Stimulated activated CD4-positive, alpha-beta T cell treated with anti-CD3 and anti-CD28 coated beads, Interleukin-15, amount 100 ng/mL, for 1 hour (primary cell): ENCODE measurements around the gene HES2.
"Not testable (repeated sequence)": the region's sequence is repeated elsewhere in the genome, so short reads cannot be mapped to it uniquely, and the experiment has no call there.

ENCODE experiments used
- DNase-seq, 2 donors: peaks; one replicate each; pipeline ENCODE4 v3.0.0-alpha.2; 2020; ENCODE audit warnings: low read depth in 1 of 2, low spot score in 1 of 2

HES2 gene

GRCh38 chr1:6454856-6455751, 35.4 kb upstream of the HES2 start:
- peak in 1 of 2 donors; percentile 27 for DNase-seq

GRCh38 chr1:6453895-6454855, 34.5 kb upstream of the HES2 start:
- DNase-seq: not testable (repeated sequence)

GRCh38 chr1:6450943-6451373, 31.2 kb upstream of the HES2 start:
- DNase-seq: no peak

- not testable (repeated sequence) for DNase-seq
These were observed 30.8 kb upstream of the HES2 start for GRCh38 chr1:6450486-6450885.

GRCh38 chr1:6450005-6450450, 30.3 kb upstream of the HES2 start:
- DNase-seq: no peak

- DNase-seq: no peak
These were observed 29.3 kb upstream of the HES2 start for GRCh38 chr1:6448749-6449631.

GRCh38 chr1:6447818-6448748, 28.4 kb upstream of the HES2 start:
- DNase-seq: no peak

- no peak for DNase-seq
These were observed 27.5 kb upstream of the HES2 start for GRCh38 chr1:6447016-6447817.

GRCh38 chr1:6446665-6447015, 26.9 kb upstream of the HES2 start:
- DNase-seq: no peak

GRCh38 chr1:6445929-6446328, 26.2 kb upstream of the HES2 start:
- DNase-seq: not testable (repeated sequence)

- DNase-seq: no peak
These were observed 25.5 kb upstream of the HES2 start for GRCh38 chr1:6445062-6445763.

- no peak for DNase-seq
These were observed 24.7 kb upstream of the HES2 start for GRCh38 chr1:6444377-6444776.

- no peak for DNase-seq
These were observed 23.8 kb upstream of the HES2 start for GRCh38 chr1:6443339-6444115.

GRCh38 chr1:6441586-6441985, 21.9 kb upstream of the HES2 start:
- DNase-seq: no peak

GRCh38 chr1:6440198-6441126, 20.7 kb upstream of the HES2 start:
- DNase-seq: peak; percentile 56 to 59

- DNase-seq: peak; percentile 40 to 52
These were observed 18.4 kb upstream of the HES2 start for GRCh38 chr1:6438047-6438525.
